ENCODE measurements around the gene CNTNAP5.

GRCh38 chr2:124248386-124248785 is 223.3 kb downstream of the CNTNAP5 start:
- TF ChIP-seq EZH2 (IDR thresholded peaks at IDR 0.05) (no peak), POLR2AphosphoS5 (IDR thresholded peaks at IDR 0.05; ENCODE audit: borderline replicate concordance, low read depth, low read length) (no peak)
